ENCODE data around the gene LAGE3.

Gene LAGE3

GRCh38 chrX:154441984-154442707 lies 36.9 kb downstream of the LAGE3 start:
- H3K27me3 ChIP-seq (replicated peaks in 2 of 5; ENCODE audit: control insufficient read depth in 4 of 5, insufficient read depth in 5 of 5, low read length in 4 of 5), result peaks cover 0 to 5% (median 0%) of the 10 kb centered on the region in 5 experiments
- ChIA-PET CTCF (interaction anchor here (1.1 to 1.3 kb wide), 3 partner anchors 12 to 69 kb away, joined by 3 to 4 read pairs (median 3); no protein-coding TSS in a partner anchor), POLR2A (no interaction called here)
- H3K36me3 ChIP-seq (ENCODE audit: control insufficient read depth in 4 of 4, insufficient read depth in 4 of 4, low read length in 3 of 4), result peaks cover 3 to 38% (median 20%) of the 10 kb centered on the region in 4 experiments
- peaks cover 0 to 22% (median 18%) of the 10 kb centered on the region in 4 experiments for H3K4me1 ChIP-seq (ENCODE audit: control extremely low read depth in 1 of 4, control insufficient read depth in 4 of 4, insufficient read depth in 4 of 4, low read length in 3 of 4)
- H3K9me3 ChIP-seq (ENCODE audit: control extremely low read depth in 1 of 5, control insufficient read depth in 4 of 5, insufficient read depth in 2 of 5, low read depth in 1 of 5, low read length in 4 of 5), result peaks cover 0 to 3% (median 0%) of the 10 kb centered on the region in 5 experiments
- no peak overlapping the region for H3K27ac ChIP-seq (ENCODE audit: insufficient read depth in 1 of 2, low read depth in 1 of 2, low read length in 2 of 2, poor library complexity in 1 of 2, severe bottlenecking in 2 of 2)
- no peak for DNase-seq
- H3K4me3 ChIP-seq (ENCODE audit: control insufficient read depth in 1 of 7, extremely low read depth in 1 of 7, insufficient read depth in 4 of 7, low read depth in 2 of 7, low read length in 6 of 7), result no peak overlapping the region
- 92% methylated on average over 19 of the region's 21 CpGs for WGBS (ENCODE audit: insufficient coverage)

DNA sequence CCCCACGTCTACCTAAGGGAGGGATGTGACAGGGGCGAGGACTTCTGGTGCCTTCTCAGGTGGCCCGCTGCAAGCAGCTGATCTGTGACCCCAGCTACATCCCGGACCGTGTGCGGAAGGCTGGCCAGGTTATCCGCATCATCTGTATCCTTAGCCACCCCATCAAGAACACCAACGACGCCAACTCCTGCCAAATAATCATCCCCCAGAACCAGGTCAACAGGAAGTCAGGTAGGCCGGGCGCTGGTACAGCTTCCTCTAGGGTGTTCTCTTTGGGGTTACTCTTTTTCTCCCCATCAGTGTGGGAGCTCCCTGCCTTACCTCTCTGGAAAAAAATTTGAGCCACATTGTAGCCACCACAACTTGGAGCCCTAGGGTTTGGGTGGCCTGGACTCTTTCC lies 37.5 kb downstream of the LAGE3 start:
- POLR2A ChIA-PET, result interaction anchor here (0.8 kb wide), 1 partner anchor 10 kb away, joined by 3 read pairs; no protein-coding TSS in a partner anchor
- Histone ChIP-seq H3K27me3 (replicated peaks in 2 of 5; ENCODE audit: control insufficient read depth in 4 of 5, insufficient read depth in 5 of 5, low read length in 4 of 5) (peaks cover 0 to 5% (median 0%) of the 10 kb centered on the region in 5 experiments), H3K4me1 (ENCODE audit: control extremely low read depth in 1 of 4, control insufficient read depth in 4 of 4, insufficient read depth in 4 of 4, low read length in 3 of 4) (peaks cover 0 to 22% (median 18%) of the 10 kb centered on the region in 4 experiments), H3K36me3 (ENCODE audit: control insufficient read depth in 4 of 4, insufficient read depth in 4 of 4, low read length in 3 of 4) (peaks cover 3 to 33% (median 20%) of the 10 kb centered on the region in 4 experiments), H3K4me3 (ENCODE audit: control insufficient read depth in 1 of 7, extremely low read depth in 1 of 7, insufficient read depth in 4 of 7, low read depth in 2 of 7, low read length in 6 of 7) (no peak overlapping the region), H3K9me3 (ENCODE audit: control extremely low read depth in 1 of 5, control insufficient read depth in 4 of 5, insufficient read depth in 2 of 5, low read depth in 1 of 5, low read length in 4 of 5) (peaks cover 0 to 3% (median 0%) of the 10 kb centered on the region in 5 experiments), H3K27ac (ENCODE audit: insufficient read depth in 1 of 2, low read depth in 1 of 2, low read length in 2 of 2, poor library complexity in 1 of 2, severe bottlenecking in 2 of 2) (no peak overlapping the region)
- CTCF ChIA-PET, result interaction anchor here (1.1 to 1.2 kb wide), 2 partner anchors 11 to 40 kb away, joined by 3 to 4 read pairs; no protein-coding TSS in a partner anchor
- 97% methylated on average over 9 of the region's 11 CpGs for WGBS (ENCODE audit: insufficient coverage)
- DNase-seq, result no peak

DNA sequence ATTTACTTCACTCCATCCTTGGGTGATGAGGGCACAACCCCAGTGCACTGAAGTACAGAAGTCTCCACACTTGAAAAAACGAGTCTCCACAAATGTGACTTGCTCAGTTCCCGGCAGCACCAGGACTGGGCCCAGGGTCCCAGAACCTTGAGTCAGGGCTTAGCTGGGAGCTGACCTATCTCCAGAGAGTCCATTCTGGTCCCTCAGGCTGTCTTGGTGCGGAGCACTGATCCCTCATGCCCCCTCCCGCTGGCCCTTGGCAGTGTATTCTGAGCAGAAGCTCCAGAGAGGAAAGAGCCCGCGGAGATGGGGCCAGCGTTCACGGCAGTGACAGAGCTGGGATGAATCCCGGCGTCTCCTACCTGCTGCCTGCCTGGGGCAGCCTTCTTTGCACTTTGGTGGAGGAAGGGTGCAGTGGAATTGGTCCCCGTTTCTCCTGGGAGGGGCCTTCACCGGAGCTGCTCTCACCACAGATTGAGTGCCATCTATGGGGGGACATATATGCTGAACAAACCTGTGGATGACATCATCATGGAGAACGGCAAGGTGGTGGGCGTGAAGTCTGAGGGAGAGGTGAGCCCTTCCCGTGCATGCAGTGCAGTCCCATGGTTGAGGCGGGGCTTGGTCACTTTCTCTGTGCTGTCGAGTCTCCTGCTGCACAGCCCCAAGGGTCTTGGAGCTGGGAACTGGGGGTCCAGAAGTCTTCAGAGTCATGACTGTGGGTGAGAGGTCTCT lies 38.3 kb downstream of the LAGE3 start:
- peaks cover 0 to 9% (median 0%) of the 10 kb centered on the region in 5 experiments for H3K9me3 ChIP-seq (ENCODE audit: control extremely low read depth in 1 of 5, control insufficient read depth in 4 of 5, insufficient read depth in 2 of 5, low read depth in 1 of 5, low read length in 4 of 5)
- no peak overlapping the region for H3K27ac ChIP-seq (ENCODE audit: insufficient read depth in 1 of 2, low read depth in 1 of 2, low read length in 2 of 2, poor library complexity in 1 of 2, severe bottlenecking in 2 of 2)
- H3K4me3 ChIP-seq (ENCODE audit: control insufficient read depth in 1 of 7, extremely low read depth in 1 of 7, insufficient read depth in 4 of 7, low read depth in 2 of 7, low read length in 6 of 7), result no peak overlapping the region
- POLR2A ChIA-PET, result interaction anchor here (0.8 kb wide), 1 partner anchor 9 kb away, joined by 3 read pairs; no protein-coding TSS in a partner anchor
- H3K4me1 ChIP-seq (ENCODE audit: control extremely low read depth in 1 of 4, control insufficient read depth in 4 of 4, insufficient read depth in 4 of 4, low read length in 3 of 4), result peaks cover 0 to 28% (median 18%) of the 10 kb centered on the region in 4 experiments
- peaks cover 3 to 30% (median 20%) of the 10 kb centered on the region in 4 experiments for H3K36me3 ChIP-seq (ENCODE audit: control insufficient read depth in 4 of 4, insufficient read depth in 4 of 4, low read length in 3 of 4)
- CTCF ChIA-PET, result interaction anchor here (1.2 kb wide), 1 partner anchor 41 kb away, joined by 3 read pairs; no protein-coding TSS in a partner anchor
- WGBS (ENCODE audit: insufficient coverage), result 89% methylated on average over 13 of the region's 17 CpGs
- no peaks in the 10 kb centered on the region for H3K27me3 ChIP-seq (replicated peaks in 2 of 5; ENCODE audit: control insufficient read depth in 4 of 5, insufficient read depth in 5 of 5, low read length in 4 of 5)
- DNase-seq, result no peak

DNA sequence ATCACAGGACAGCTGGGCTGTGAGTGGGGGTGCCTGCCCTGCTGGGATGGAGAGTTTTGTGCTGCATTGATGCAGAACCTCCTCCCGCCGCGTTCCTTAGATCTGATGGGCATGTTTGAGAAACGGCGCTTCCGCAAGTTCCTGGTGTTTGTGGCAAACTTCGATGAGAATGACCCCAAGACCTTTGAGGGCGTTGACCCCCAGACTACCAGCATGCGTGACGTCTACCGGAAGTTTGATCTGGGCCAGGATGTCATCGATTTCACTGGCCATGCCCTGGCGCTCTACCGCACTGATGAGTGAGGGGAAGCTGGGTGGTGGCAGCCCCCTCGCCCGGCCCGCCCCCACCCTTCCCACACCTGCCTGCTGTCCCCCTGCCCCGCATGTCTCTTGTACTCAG lies 39.2 kb downstream of the LAGE3 start:
- Histone ChIP-seq H3K9me3 (ENCODE audit: control extremely low read depth in 1 of 5, control insufficient read depth in 4 of 5, insufficient read depth in 2 of 5, low read depth in 1 of 5, low read length in 4 of 5) (peaks cover 0 to 9% (median 0%) of the 10 kb centered on the region in 5 experiments), H3K4me3 (ENCODE audit: control insufficient read depth in 1 of 7, extremely low read depth in 1 of 7, insufficient read depth in 4 of 7, low read depth in 2 of 7, low read length in 6 of 7) (no peak overlapping the region), H3K4me1 (ENCODE audit: control extremely low read depth in 1 of 4, control insufficient read depth in 4 of 4, insufficient read depth in 4 of 4, low read length in 3 of 4) (peaks cover 0 to 28% (median 15%) of the 10 kb centered on the region in 4 experiments), H3K36me3 (ENCODE audit: control insufficient read depth in 4 of 4, insufficient read depth in 4 of 4, low read length in 3 of 4) (peaks cover 3 to 39% (median 20%) of the 10 kb centered on the region in 4 experiments), H3K27ac (ENCODE audit: insufficient read depth in 1 of 2, low read depth in 1 of 2, low read length in 2 of 2, poor library complexity in 1 of 2, severe bottlenecking in 2 of 2) (no peak overlapping the region), H3K27me3 (replicated peaks in 2 of 5; ENCODE audit: control insufficient read depth in 4 of 5, insufficient read depth in 5 of 5, low read length in 4 of 5) (no peaks in the 10 kb centered on the region)
- no peak for DNase-seq
- POLR2A ChIA-PET, result no interaction called here
- 95% methylated on average over 8 of the region's 18 CpGs for WGBS (ENCODE audit: insufficient coverage)
- CTCF ChIA-PET, result no interaction called here

GRCh38 chrX:154437971-154438893 lies 40.8 kb downstream of the LAGE3 start:
- POLR2A ChIA-PET, result no interaction called here
- peaks cover 0 to 2% (median 0%) of the 10 kb centered on the region in 5 experiments for H3K27me3 ChIP-seq (replicated peaks in 2 of 5; ENCODE audit: control insufficient read depth in 4 of 5, insufficient read depth in 5 of 5, low read length in 4 of 5)
- peaks cover 0 to 9% (median 0%) of the 10 kb centered on the region in 5 experiments for H3K9me3 ChIP-seq (ENCODE audit: control extremely low read depth in 1 of 5, control insufficient read depth in 4 of 5, insufficient read depth in 2 of 5, low read depth in 1 of 5, low read length in 4 of 5)
- peaks cover 0 to 17% (median 5%) of the 10 kb centered on the region in 4 experiments for H3K4me1 ChIP-seq (ENCODE audit: control extremely low read depth in 1 of 4, control insufficient read depth in 4 of 4, insufficient read depth in 4 of 4, low read length in 3 of 4)
- peak overlapping the region in 5 of 7 experiments; percentile 54 to 80 (median 70) for H3K4me3 ChIP-seq (ENCODE audit: control insufficient read depth in 1 of 7, extremely low read depth in 1 of 7, insufficient read depth in 4 of 7, low read depth in 2 of 7, low read length in 6 of 7)
- 86% methylated on average over 20 of the region's 28 CpGs for WGBS (ENCODE audit: insufficient coverage)
- CTCF ChIA-PET, result no interaction called here
- H3K27ac ChIP-seq (ENCODE audit: insufficient read depth in 1 of 2, low read depth in 1 of 2, low read length in 2 of 2, poor library complexity in 1 of 2, severe bottlenecking in 2 of 2), result no peak overlapping the region
- peaks cover 9 to 55% (median 32%) of the 10 kb centered on the region in 4 experiments for H3K36me3 ChIP-seq (ENCODE audit: control insufficient read depth in 4 of 4, insufficient read depth in 4 of 4, low read length in 3 of 4)
- DNase-seq, result no peak

DNA sequence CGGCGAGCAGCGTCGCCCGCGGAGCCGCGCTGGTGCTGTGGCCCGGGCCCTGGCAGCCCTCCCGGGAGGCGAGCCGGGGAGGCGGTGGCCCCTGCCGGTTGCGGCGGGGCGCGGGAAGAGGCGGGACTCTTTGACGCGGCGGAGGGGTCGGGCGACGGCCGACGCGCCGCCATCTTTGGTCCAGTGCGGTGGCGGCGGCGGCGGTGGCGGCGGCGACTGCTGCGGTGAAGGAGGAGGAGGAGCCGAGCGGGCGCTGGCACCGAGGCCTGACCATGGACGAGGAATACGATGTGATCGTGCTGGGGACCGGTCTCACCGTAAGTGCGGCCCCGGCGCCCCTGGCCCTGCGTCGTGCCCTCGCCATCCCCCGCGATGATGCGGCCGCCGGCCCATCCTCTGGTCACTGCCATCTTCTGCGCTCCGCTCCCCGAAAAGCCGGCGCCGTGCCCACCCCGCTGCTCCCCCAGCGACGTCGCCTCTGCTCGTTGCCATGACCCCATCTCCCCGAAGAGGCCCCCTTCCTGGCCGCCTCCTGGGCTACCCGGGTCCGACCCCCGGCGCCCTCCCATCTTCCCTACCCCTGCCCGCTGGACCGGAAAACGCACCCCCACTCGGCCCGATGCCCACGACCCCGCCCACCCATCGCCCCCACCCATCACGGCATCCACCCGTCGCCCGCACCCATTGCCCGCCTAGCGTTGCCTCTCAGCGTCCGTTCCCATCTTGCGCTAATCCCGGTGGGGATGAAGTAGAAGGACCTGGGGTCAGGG lies 41.9 kb downstream of the LAGE3 start, which contains the start of gene GDI1:
Gene GDI1, plus strand, starts transcription at position 172 of the 770 bp plus-strand sequence. Its CDS starts 101 bp downstream, at position 273.
- Histone ChIP-seq H3K27ac (ENCODE audit: insufficient read depth in 1 of 2, low read depth in 1 of 2, low read length in 2 of 2, poor library complexity in 1 of 2, severe bottlenecking in 2 of 2) (no peak within 1 kb of the TSS), H3K27me3 (replicated peaks in 2 of 5; ENCODE audit: control insufficient read depth in 4 of 5, insufficient read depth in 5 of 5, low read length in 4 of 5) (peaks cover 0 to 2% (median 0%) of the 10 kb centered on the region in 5 experiments), H3K4me3 (ENCODE audit: control insufficient read depth in 1 of 7, extremely low read depth in 1 of 7, insufficient read depth in 4 of 7, low read depth in 2 of 7, low read length in 6 of 7) (peak within 1 kb of the TSS; percentile 46 to 80 (median 70)), H3K4me1 (ENCODE audit: control extremely low read depth in 1 of 4, control insufficient read depth in 4 of 4, insufficient read depth in 4 of 4, low read length in 3 of 4) (peaks cover 0 to 16% (median 6%) of the 10 kb centered on the region in 4 experiments), H3K9me3 (ENCODE audit: control extremely low read depth in 1 of 5, control insufficient read depth in 4 of 5, insufficient read depth in 2 of 5, low read depth in 1 of 5, low read length in 4 of 5) (peaks cover 0 to 9% (median 0%) of the 10 kb centered on the region in 5 experiments), H3K36me3 (ENCODE audit: control insufficient read depth in 4 of 4, insufficient read depth in 4 of 4, low read length in 3 of 4) (peaks cover 8 to 57% (median 36%) of the 10 kb centered on the region in 4 experiments)
- ChIA-PET CTCF (no interaction called here), POLR2A (no interaction called here)
- 35% methylated on average over 55 of the region's 93 CpGs for WGBS (ENCODE audit: insufficient coverage)
- peak; percentile 27 to 67 (median 45) for DNase-seq
